K562 (cell line): ENCODE measurements around the gene PDE4D. TPM values are rescaled to one million over a fixed set of nuclear protein-coding genes. Genes with fewer than 3 reads are reported as not detected.

Source experiments
- ATAC-seq: fragments of 200-7000 bp; cut with Tn5 transposase; 3 replicates; pipeline ENCODE4 v1.9.1; 2020; ENCODE audit warnings: moderate library complexity
- BruUV-seq: library from RNA; stranded (reverse); fragments of 400-500 nt; replicated peaks from 2 replicates; lab custom pipeline; 2021; lab: Mats Ljungman, UMichigan
- CTCF ChIA-PET: fragments of 300-600 bp; formaldehyde crosslinking; extraction: SDS; loops from one replicate; lab custom pipeline; 2021; ENCODE audit warnings: low intra/inter-chr PET ratio; lab: Yijun Ruan, JAX
- POLR2A ChIA-PET: fragments of 300-600, 350-650 bp; sonication (Branson Sonifier 250); formaldehyde crosslinking; extraction: SDS; loops from one replicate; lab custom pipeline; 2021; ENCODE audit warnings: antibody characterized with exemption, inconsistent platforms; lab: Yijun Ruan, JAX
- DNase-seq, 4 experiments: peaks; one replicate each; pipeline versions ENCODE4 v3.0.0 to v3.0.0-alpha.2; 2011 to 2018; ENCODE audit warnings: low spot score in 3 of 4, mixed read lengths in 3 of 4; ENCODE audit errors: extremely low read depth in 1 of 4
- FAIRE-seq: peaks from 2 replicates; lab custom pipeline; 2011; peaks lifted over from hg19 to GRCh38; lab: Jason Lieb, UNC
- H2AFZ ChIP-seq: 2 replicates; pipeline ENCODE4 v1.6.0; 2011; ENCODE audit warnings: low read depth, low read length, control low read depth, inconsistent platforms
- H3K27ac ChIP-seq: fragments of 200-600 bp; 3 replicates; pipeline ENCODE4 v1.8.0; 2011; ENCODE audit warnings: low read depth, mild to moderate bottlenecking, control low read depth, inconsistent platforms, low read length, moderate library complexity, mixed read lengths; ENCODE audit errors: extremely low read depth
- H3K27me3 ChIP-seq, 2 experiments: fragments of 300-600 bp in 1 of 2; 2 replicates in 1 of 2; 3 replicates in 1 of 2; pipeline versions ENCODE4 v1.6.0 to v1.8.0; 2011; ENCODE audit warnings: inconsistent platforms in 2 of 2, low read length in 2 of 2, mild to moderate bottlenecking in 1 of 2, mixed read lengths in 1 of 2, moderate library complexity in 1 of 2; ENCODE audit not compliant: control insufficient read depth in 2 of 2, insufficient read depth in 2 of 2
- H3K36me3 ChIP-seq: fragments of 300-600 bp; 3 replicates; pipeline ENCODE4 v1.8.0; 2011; ENCODE audit warnings: mild to moderate bottlenecking, low read length, inconsistent platforms; ENCODE audit not compliant: control insufficient read depth, insufficient read depth
- H3K4me1 ChIP-seq, 2 experiments: fragments of 200-600 bp in 1 of 2; replicated peaks in 1 of 2; 2 replicates in 1 of 2; 3 replicates in 1 of 2; pipeline versions ENCODE4 v1.5.1 to v1.8.0; 2011; ENCODE audit warnings: inconsistent platforms in 2 of 2, low read length in 2 of 2, mild to moderate bottlenecking in 1 of 2, mixed read lengths in 1 of 2, moderate library complexity in 1 of 2; ENCODE audit not compliant: control insufficient read depth in 2 of 2, insufficient read depth in 2 of 2
- H3K4me2 ChIP-seq: 2 replicates; pipeline ENCODE4 v1.6.1; 2011; ENCODE audit warnings: low read length, control low read depth, inconsistent platforms, mixed read lengths; ENCODE audit not compliant: insufficient read depth
- H3K4me3 ChIP-seq: fragments of 200-600 bp; sonication (generic), shearing (Covaris generic); 2 replicates; pipeline ENCODE4 v1.5.1; 2016; ENCODE audit warnings: control low read depth, inconsistent platforms
- H3K79me2 ChIP-seq: fragments of 200-600 bp; 3 replicates; pipeline ENCODE4 v1.8.0; 2011; ENCODE audit warnings: low read length, inconsistent platforms; ENCODE audit not compliant: control insufficient read depth, insufficient read depth
- H3K9ac ChIP-seq, 2 experiments: 2 replicates each; pipeline versions ENCODE4 v1.6.0 to v1.6.1; 2011; ENCODE audit warnings: low read depth in 2 of 2, low read length in 2 of 2, control low read depth in 1 of 2, inconsistent platforms in 1 of 2, mild to moderate bottlenecking in 1 of 2, mixed read lengths in 1 of 2; ENCODE audit not compliant: insufficient read depth in 1 of 2
- H3K9me1 ChIP-seq: one replicate; pipeline ENCODE4 v1.6.0; 2011; ENCODE audit warnings: inconsistent platforms, mild to moderate bottlenecking, low read length, moderate library complexity; ENCODE audit not compliant: control insufficient read depth, insufficient read depth
- H3K9me3 ChIP-seq: replicated peaks from 2 replicates; pipeline ENCODE4 v1.5.1; 2011; ENCODE audit warnings: low read depth, low read length, inconsistent platforms; ENCODE audit not compliant: control insufficient read depth, insufficient read depth
- H4K20me1 ChIP-seq: replicated peaks from 2 replicates; pipeline ENCODE4 v1.6.1; 2011; ENCODE audit warnings: low read length, inconsistent platforms, mixed read lengths; ENCODE audit not compliant: control insufficient read depth, insufficient read depth
- GABPB2 ChIP-seq: fragments of 250-450 bp; sonication (Bioruptor Pico); conservative IDR thresholded peaks from 2 replicates; pipeline ENCODE4 v1.5.1; 2021; ENCODE audit warnings: mild to moderate bottlenecking
- MAX ChIP-seq: sonication (generic); formaldehyde crosslinking; IDR thresholded peaks from 2 replicates; pipeline ENCODE4 v1.9.0; 2022; ENCODE audit warnings: mild to moderate bottlenecking, missing genetic modification reagents
- NBN ChIP-seq: fragments of 450-650 bp; IDR thresholded peaks from 2 replicates; pipeline ENCODE4 v1.6.1; 2016; ENCODE audit warnings: low read depth, mild to moderate bottlenecking
- USF1 ChIP-seq: sonication (generic); formaldehyde crosslinking; IDR thresholded peaks from 2 replicates; pipeline ENCODE4 v1.9.0; 2022; ENCODE audit warnings: mild to moderate bottlenecking, missing genetic modification reagents
- ZNF75A ChIP-seq: fragments of 450-650 bp; formaldehyde crosslinking; IDR thresholded peaks from 2 replicates; pipeline ENCODE4 v1.4.0; 2020; ENCODE audit warnings: mild to moderate bottlenecking
- WGBS: fragments of 100-300 bp; shearing (Covaris generic); methylation state at CpG from one replicate; pipeline ENCODE4 v1.1.6; 2016; ENCODE audit warnings: low coverage, mixed read lengths; ENCODE audit not compliant: insufficient coverage; ENCODE audit errors: missing lambda C conversion rate; 5-methylcytosine and 5-hydroxymethylcytosine counted together
- in situ Hi-C: fragments of 300-500 bp; cut with MboI; formaldehyde crosslinking; loops from 4 replicates; pipeline ENCODE4 v1.15.0; 2018; ENCODE audit warnings: inconsistent platforms, mixed read lengths
- intact Hi-C: fragments of 100-400 bp; cut with micrococcal nuclease; formaldehyde crosslinking; loops from 2 replicates; pipeline ENCODE4 v1.14.2; 2022
- polyA plus RNA-seq, 8 experiments: library from polyadenylated mRNA; depleted of rRNA in 4 of 8; stranded (reverse) in 5 of 8; unstranded in 3 of 8; fragments of >200 nt; fragmentation: Nextera tagmentation in 2 of 8; fragmentation: Illumina TruSeq in 1 of 8; extraction: Ambion mirVana in 2 of 8; extraction: Trizol in 1 of 8; gene quantifications; 2 replicates each; pipeline versions ENCODE4 v1.2.1 to v1.2.3, GENCODE V29; 2011 to 2014; ENCODE audit warnings: inconsistent platforms in 1 of 8, missing spikeins in 1 of 8
- total RNA-seq, 7 experiments: library from RNA; depleted of rRNA in 6 of 7; stranded (reverse); fragments of >200 nt in 6 of 7; fragmentation: Illumina TruSeq in 2 of 7; extraction: Trizol in 2 of 7; gene quantifications; 2 replicates each; pipeline versions ENCODE4 v1.2.1 to v1.2.3, GENCODE V29; 2011 to 2021; ENCODE audit warnings: low replicate concordance in 1 of 7
- TF ChIP-seq, protein P1 (sequence below): sonication (generic); formaldehyde crosslinking; IDR thresholded peaks from 2 replicates; pipeline ENCODE4 v1.8.0; 2022; ENCODE audit warnings: mild to moderate bottlenecking, missing genetic modification reagents, borderline replicate concordance

PDE4D gene
- total and polyA plus RNA-seq, 9 of the 15 experiments (the other 6 are each of a cell fraction or from before 2014, with no cell fraction given) = 0.04 to 0.46 (median 0.13) TPM

GRCh38 chr5:59261969-59262368, 631.6 kb downstream of the PDE4D start:
- H3K36me3 ChIP-seq = no peaks in the 10 kb centered on the region
- H3K4me2 ChIP-seq = no peak overlapping the region
- intact Hi-C loops (no loop called here), in situ Hi-C loops (no loop called here)
- no peaks in the 10 kb centered on the region for H3K9me3 ChIP-seq
- H3K4me1 ChIP-seq = no peaks in the 10 kb centered on the region
- DNase-seq = no peak
- no peak for TF ChIP-seq USF1 (CRISPR knock-in tag)
- no peak for TF ChIP-seq GABPB2 (CRISPR knock-in tag)
- no peak for TF ChIP-seq MAX (CRISPR knock-in tag)
- TF ChIP-seq, protein P1, sequence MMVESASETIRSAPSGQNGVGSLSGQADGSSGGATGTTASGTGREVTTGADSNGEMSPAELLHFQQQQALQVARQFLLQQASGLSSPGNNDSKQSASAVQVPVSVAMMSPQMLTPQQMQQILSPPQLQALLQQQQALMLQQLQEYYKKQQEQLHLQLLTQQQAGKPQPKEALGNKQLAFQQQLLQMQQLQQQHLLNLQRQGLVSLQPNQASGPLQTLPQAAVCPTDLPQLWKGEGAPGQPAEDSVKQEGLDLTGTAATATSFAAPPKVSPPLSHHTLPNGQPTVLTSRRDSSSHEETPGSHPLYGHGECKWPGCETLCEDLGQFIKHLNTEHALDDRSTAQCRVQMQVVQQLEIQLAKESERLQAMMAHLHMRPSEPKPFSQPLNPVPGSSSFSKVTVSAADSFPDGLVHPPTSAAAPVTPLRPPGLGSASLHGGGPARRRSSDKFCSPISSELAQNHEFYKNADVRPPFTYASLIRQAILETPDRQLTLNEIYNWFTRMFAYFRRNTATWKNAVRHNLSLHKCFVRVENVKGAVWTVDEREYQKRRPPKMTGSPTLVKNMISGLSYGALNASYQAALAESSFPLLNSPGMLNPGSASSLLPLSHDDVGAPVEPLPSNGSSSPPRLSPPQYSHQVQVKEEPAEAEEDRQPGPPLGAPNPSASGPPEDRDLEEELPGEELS (CRISPR knock-in tag) = no peak
- no peak for TF ChIP-seq ZNF75A (CRISPR knock-in tag)
- TF ChIP-seq NBN = no peak
- H4K20me1 ChIP-seq = no peaks in the 10 kb centered on the region
- no peaks in the 10 kb centered on the region for H3K79me2 ChIP-seq
- no peak for FAIRE-seq
- no peak overlapping the region for H3K9ac ChIP-seq
- no peak overlapping the region for H2AFZ ChIP-seq
- no peak overlapping the region for H3K27ac ChIP-seq
- POLR2A ChIA-PET = no interaction called here
- no peak for ATAC-seq
- no TSS peak for BruUV-seq
- H3K9me1 ChIP-seq = no peaks in the 10 kb centered on the region
- WGBS = 0% methylated on average over 1 of the region's 1 CpG
- CTCF ChIA-PET = no interaction called here
- H3K27me3 ChIP-seq = no peaks in the 10 kb centered on the region
- H3K4me3 ChIP-seq = no peak overlapping the region
